ENCODE measurements around the gene AUTS2. TPM values are rescaled to one million over a fixed set of nuclear protein-coding genes. Genes with fewer than 3 reads are reported as not detected.

AUTS2 gene
- total and polyA plus RNA-seq, 4 experiments from 2014 or later, result 3.4 to 35.2 (median 25.5) TPM

DNA sequence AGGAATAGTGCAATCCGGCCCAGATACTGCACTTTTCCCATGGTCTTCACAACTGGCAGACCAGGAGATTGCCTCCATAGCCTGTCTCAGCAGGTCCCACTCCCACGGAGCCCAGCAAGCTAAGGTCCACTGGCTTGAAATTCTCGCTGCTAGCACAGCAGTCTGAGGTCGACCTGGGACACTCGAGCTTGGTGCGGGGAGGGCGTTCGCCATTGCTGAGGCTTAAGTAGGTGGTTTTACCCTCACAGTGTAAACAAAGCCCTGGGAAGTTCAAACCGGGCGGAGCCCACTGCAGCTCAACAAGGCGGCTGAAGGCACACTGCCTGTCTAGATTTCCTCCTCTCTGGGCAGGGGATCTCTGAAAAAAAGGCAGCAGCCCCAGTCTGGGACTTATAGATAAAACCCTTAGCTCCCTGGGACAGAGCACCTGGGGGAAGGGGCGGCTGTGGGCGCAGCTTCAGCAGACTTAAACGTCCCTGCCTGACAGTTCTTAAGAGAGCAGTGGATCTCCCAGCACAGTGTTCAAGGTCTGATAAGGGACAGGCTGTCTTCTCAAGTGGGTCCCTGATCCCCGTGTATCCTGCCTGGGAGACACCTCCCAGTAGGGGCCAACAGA, 1240.1 kb downstream of the AUTS2 start:
- Histone ChIP-seq H3K9me3 (ENCODE audit: control insufficient read depth in 1 of 2, low read length in 2 of 2) (no peaks in the 10 kb centered on the region), H3K4me1 (ENCODE audit: insufficient read depth, low read length) (no peaks in the 10 kb centered on the region), H3K27ac (ENCODE audit: low read depth, low read length) (no peak overlapping the region), H3K27me3 (ENCODE audit: insufficient read depth, low read length) (no peaks in the 10 kb centered on the region), H3K36me3 (ENCODE audit: insufficient read depth, low read length) (no peaks in the 10 kb centered on the region), H3K4me3 (ENCODE audit: low read length in 2 of 2) (no peak overlapping the region)
- POLR2A ChIA-PET (ENCODE audit: partially characterized antibody), result no interaction called here
- intact Hi-C loops (cut with micrococcal nuclease), result no loop called here
- Mint-ChIP-seq H3K9me3 (peaks cover 0 to 14% (median 6%) of the 10 kb centered on the region in 8 donors), H3K4me3 (no peak overlapping the region), H3K27ac (no peak overlapping the region), H3K4me1 (no peaks in the 10 kb centered on the region), H3K36me3 (no peaks in the 10 kb centered on the region), H3K27me3 (peaks cover 0 to 2% of the 10 kb centered on the region in 2 donors)
- CTCF ChIA-PET (ENCODE audit: partially characterized antibody), result interaction anchor here (1.9 kb wide), 1 partner anchor 9 kb away, joined by 7 read pairs; no protein-coding TSS in a partner anchor
- DNase-seq, result no peak

All from CD4-positive, alpha-beta memory T cell (primary cell).